ENCODE data around the gene UTP11.

UTP11 gene

GRCh38 chr1:37997256-37998088 is 15.1 kb upstream of the UTP11 start:
- Histone ChIP-seq H3K4me1 (ENCODE audit: control extremely low read depth in 1 of 4, control insufficient read depth in 4 of 4, insufficient read depth in 4 of 4, low read length in 3 of 4) (peaks cover 13 to 77% (median 73%) of the 10 kb centered on the region in 4 experiments), H3K9me3 (ENCODE audit: control extremely low read depth in 1 of 5, control insufficient read depth in 4 of 5, insufficient read depth in 2 of 5, low read depth in 1 of 5, low read length in 4 of 5) (no peaks in the 10 kb centered on the region), H3K27ac (ENCODE audit: insufficient read depth in 1 of 2, low read depth in 1 of 2, low read length in 2 of 2, poor library complexity in 1 of 2, severe bottlenecking in 2 of 2) (peak overlapping the region in 1 of 2 experiments; percentile 54), H3K36me3 (ENCODE audit: control insufficient read depth in 4 of 4, insufficient read depth in 4 of 4, low read length in 3 of 4) (peaks cover 0 to 49% (median 21%) of the 10 kb centered on the region in 4 experiments), H3K4me3 (ENCODE audit: control insufficient read depth in 1 of 7, extremely low read depth in 1 of 7, insufficient read depth in 4 of 7, low read depth in 2 of 7, low read length in 6 of 7) (no peak overlapping the region), H3K27me3 (replicated peaks in 2 of 5; ENCODE audit: control insufficient read depth in 4 of 5, insufficient read depth in 5 of 5, low read length in 4 of 5) (no peaks in the 10 kb centered on the region)
- DNase-seq, result no peak
- ChIA-PET CTCF (interaction anchor here (16.5 kb wide), 1 partner anchor 22 kb away, joined by 445 read pairs; the partner anchor contains the start of gene UTP11), POLR2A (interaction anchor here (0.6 to 1.2 kb wide), 5 partner anchors 12 to 27 kb away, joined by 3 to 7 read pairs (median 4); partner anchors contain the start of gene UTP11)
- WGBS (ENCODE audit: insufficient coverage), result 96% methylated on average over 24 of the region's 25 CpGs

DNA sequence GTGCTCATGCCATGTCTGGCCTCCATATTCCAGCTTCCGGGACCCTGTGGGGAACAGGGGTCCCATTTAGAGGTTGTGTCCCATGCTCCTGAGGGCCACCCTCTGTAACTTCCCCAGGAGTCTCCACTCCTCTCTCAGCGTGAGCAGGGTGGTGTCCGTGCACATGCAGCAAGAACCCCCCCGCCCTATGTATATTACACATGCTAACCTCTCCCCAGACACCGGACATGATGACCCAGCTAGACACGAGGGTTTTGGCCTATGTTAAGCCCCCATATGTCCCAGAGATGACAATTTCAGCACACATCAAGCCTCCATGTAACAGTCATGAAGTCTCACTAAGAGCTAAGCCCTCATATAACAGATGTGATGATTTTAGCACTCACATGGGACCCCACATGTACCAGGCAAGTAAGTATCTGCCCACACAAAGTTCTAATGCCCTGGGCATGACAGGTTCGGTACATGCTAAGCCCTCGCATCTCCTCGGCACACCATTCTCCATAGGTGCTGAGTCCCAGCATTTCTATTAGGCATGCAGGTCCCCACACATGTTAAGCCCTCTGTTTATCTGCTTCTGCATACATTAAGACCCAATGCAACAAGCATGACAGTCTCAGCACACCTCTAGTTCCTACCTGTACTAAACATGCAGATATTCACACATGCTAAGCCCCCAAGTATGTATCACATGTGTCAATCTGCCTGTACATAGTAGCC is 14.3 kb upstream of the UTP11 start:
- Histone ChIP-seq H3K4me1 (ENCODE audit: control extremely low read depth in 1 of 4, control insufficient read depth in 4 of 4, insufficient read depth in 4 of 4, low read length in 3 of 4) (peaks cover 13 to 83% (median 81%) of the 10 kb centered on the region in 4 experiments), H3K36me3 (ENCODE audit: control insufficient read depth in 4 of 4, insufficient read depth in 4 of 4, low read length in 3 of 4) (peaks cover 0 to 49% (median 21%) of the 10 kb centered on the region in 4 experiments), H3K27me3 (replicated peaks in 2 of 5; ENCODE audit: control insufficient read depth in 4 of 5, insufficient read depth in 5 of 5, low read length in 4 of 5) (no peaks in the 10 kb centered on the region), H3K27ac (ENCODE audit: insufficient read depth in 1 of 2, low read depth in 1 of 2, low read length in 2 of 2, poor library complexity in 1 of 2, severe bottlenecking in 2 of 2) (peak overlapping the region; percentile 12 to 95), H3K4me3 (ENCODE audit: control insufficient read depth in 1 of 7, extremely low read depth in 1 of 7, insufficient read depth in 4 of 7, low read depth in 2 of 7, low read length in 6 of 7) (peak overlapping the region in 1 of 7 experiments; percentile 46), H3K9me3 (ENCODE audit: control extremely low read depth in 1 of 5, control insufficient read depth in 4 of 5, insufficient read depth in 2 of 5, low read depth in 1 of 5, low read length in 4 of 5) (no peaks in the 10 kb centered on the region)
- WGBS (ENCODE audit: insufficient coverage), result 91% methylated on average over 6 of the region's 9 CpGs
- CTCF ChIA-PET, result interaction anchor here (1.2 to 16.5 kb wide), 2 partner anchors 7 to 21 kb away, joined by 3 to 445 read pairs; partner anchors contain the start of gene UTP11
- DNase-seq, result no peak
- POLR2A ChIA-PET, result interaction anchor here (3.8 kb wide), 1 partner anchor 11 kb away, joined by 15 read pairs; no protein-coding TSS in a partner anchor

DNA sequence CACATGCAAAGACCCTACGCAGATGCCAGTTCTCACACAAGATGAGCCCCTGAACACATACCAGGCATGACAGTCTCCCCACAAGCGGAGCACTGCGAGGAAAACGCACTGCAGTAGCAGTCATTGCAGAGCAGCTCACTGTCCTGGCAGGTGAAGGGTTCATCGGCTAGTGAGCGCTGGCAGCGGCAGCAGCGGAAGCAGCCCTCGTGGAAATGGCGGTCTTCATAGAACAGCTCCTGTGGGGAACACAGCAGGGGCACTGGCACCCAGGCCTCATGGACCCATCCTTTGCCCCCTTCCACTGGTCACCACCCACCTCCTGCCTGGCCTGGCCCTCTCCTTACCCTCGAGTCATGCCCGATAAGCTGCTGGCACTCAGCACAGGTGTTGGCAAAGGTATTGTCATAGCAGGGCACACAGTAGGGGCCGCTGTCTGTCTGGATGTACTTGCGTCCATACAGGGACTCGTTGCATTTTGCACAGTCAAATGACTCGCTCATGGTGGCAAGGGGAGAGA is 13.6 kb upstream of the UTP11 start:
- peaks cover 0 to 49% (median 21%) of the 10 kb centered on the region in 4 experiments for H3K36me3 ChIP-seq (ENCODE audit: control insufficient read depth in 4 of 4, insufficient read depth in 4 of 4, low read length in 3 of 4)
- 66% methylated on average over 16 of the region's 16 CpGs for WGBS (ENCODE audit: insufficient coverage)
- H3K27ac ChIP-seq (ENCODE audit: insufficient read depth in 1 of 2, low read depth in 1 of 2, low read length in 2 of 2, poor library complexity in 1 of 2, severe bottlenecking in 2 of 2), result peak overlapping the region; percentile 90 to 95
- H3K9me3 ChIP-seq (ENCODE audit: control extremely low read depth in 1 of 5, control insufficient read depth in 4 of 5, insufficient read depth in 2 of 5, low read depth in 1 of 5, low read length in 4 of 5), result no peaks in the 10 kb centered on the region
- H3K4me1 ChIP-seq (ENCODE audit: control extremely low read depth in 1 of 4, control insufficient read depth in 4 of 4, insufficient read depth in 4 of 4, low read length in 3 of 4), result peaks cover 13 to 90% (median 88%) of the 10 kb centered on the region in 4 experiments
- POLR2A ChIA-PET, result interaction anchor here (3.8 kb wide), 1 partner anchor 10 kb away, joined by 15 read pairs; no protein-coding TSS in a partner anchor
- peak overlapping the region in 3 of 7 experiments; percentile 22 to 56 (median 46) for H3K4me3 ChIP-seq (ENCODE audit: control insufficient read depth in 1 of 7, extremely low read depth in 1 of 7, insufficient read depth in 4 of 7, low read depth in 2 of 7, low read length in 6 of 7)
- no peaks in the 10 kb centered on the region for H3K27me3 ChIP-seq (replicated peaks in 2 of 5; ENCODE audit: control insufficient read depth in 4 of 5, insufficient read depth in 5 of 5, low read length in 4 of 5)
- CTCF ChIA-PET, result interaction anchor here (1.2 to 16.5 kb wide), 2 partner anchors 8 to 20 kb away, joined by 3 to 445 read pairs; partner anchors contain the start of gene UTP11
- no peak for DNase-seq

GRCh38 chr1:37999430-38000232 is 12.9 kb upstream of the UTP11 start:
- H3K4me1 ChIP-seq (ENCODE audit: control extremely low read depth in 1 of 4, control insufficient read depth in 4 of 4, insufficient read depth in 4 of 4, low read length in 3 of 4), result peaks cover 13 to 97% (median 94%) of the 10 kb centered on the region in 4 experiments
- peak; percentile 80 to 90 (median 85) for DNase-seq

GRCh38 chr1:38000233-38000528 is 12.4 kb upstream of the UTP11 start:
- peaks cover 0 to 43% (median 18%) of the 10 kb centered on the region in 4 experiments for H3K36me3 ChIP-seq (ENCODE audit: control insufficient read depth in 4 of 4, insufficient read depth in 4 of 4, low read length in 3 of 4)
- no peaks in the 10 kb centered on the region for H3K9me3 ChIP-seq (ENCODE audit: control extremely low read depth in 1 of 5, control insufficient read depth in 4 of 5, insufficient read depth in 2 of 5, low read depth in 1 of 5, low read length in 4 of 5)
- peaks cover 10 to 93% (median 90%) of the 10 kb centered on the region in 4 experiments for H3K4me1 ChIP-seq (ENCODE audit: control extremely low read depth in 1 of 4, control insufficient read depth in 4 of 4, insufficient read depth in 4 of 4, low read length in 3 of 4)
- 0% methylated on average over 1 of the region's 2 CpGs for WGBS (ENCODE audit: insufficient coverage)
- POLR2A ChIA-PET, result interaction anchor here (1.0 to 3.8 kb wide), 4 partner anchors 9 to 19 kb away, joined by 3 to 17 read pairs (median 9); partner anchors contain the start of gene UTP11
- H3K27me3 ChIP-seq (replicated peaks in 2 of 5; ENCODE audit: control insufficient read depth in 4 of 5, insufficient read depth in 5 of 5, low read length in 4 of 5), result no peaks in the 10 kb centered on the region
- H3K27ac ChIP-seq (ENCODE audit: insufficient read depth in 1 of 2, low read depth in 1 of 2, low read length in 2 of 2, poor library complexity in 1 of 2, severe bottlenecking in 2 of 2), result peak overlapping the region; percentile 90 to 95
- CTCF ChIA-PET, result interaction anchor here (1.6 to 16.5 kb wide), 3 partner anchors 8 to 19 kb away, joined by 4 to 445 read pairs (median 19); partner anchors contain the start of gene UTP11
- DNase-seq, result no peak
- H3K4me3 ChIP-seq (ENCODE audit: control insufficient read depth in 1 of 7, extremely low read depth in 1 of 7, insufficient read depth in 4 of 7, low read depth in 2 of 7, low read length in 6 of 7), result peak overlapping the region in 4 of 7 experiments; percentile 22 to 56 (median 41)

More at GRCh38 chr1:37999430-38000232, 12.9 kb upstream of the UTP11 start:
- peak overlapping the region; percentile 90 to 95 for H3K27ac ChIP-seq (ENCODE audit: insufficient read depth in 1 of 2, low read depth in 1 of 2, low read length in 2 of 2, poor library complexity in 1 of 2, severe bottlenecking in 2 of 2)
- H3K9me3 ChIP-seq (ENCODE audit: control extremely low read depth in 1 of 5, control insufficient read depth in 4 of 5, insufficient read depth in 2 of 5, low read depth in 1 of 5, low read length in 4 of 5), result no peaks in the 10 kb centered on the region
- peaks cover 0 to 48% (median 20%) of the 10 kb centered on the region in 4 experiments for H3K36me3 ChIP-seq (ENCODE audit: control insufficient read depth in 4 of 4, insufficient read depth in 4 of 4, low read length in 3 of 4)
- 0% methylated on average over 7 of the region's 9 CpGs for WGBS (ENCODE audit: insufficient coverage)
- H3K4me3 ChIP-seq (ENCODE audit: control insufficient read depth in 1 of 7, extremely low read depth in 1 of 7, insufficient read depth in 4 of 7, low read depth in 2 of 7, low read length in 6 of 7), result peak overlapping the region in 5 of 7 experiments; percentile 22 to 56 (median 36)
- POLR2A ChIA-PET, result interaction anchor here (1.0 to 3.8 kb wide), 3 partner anchors 10 to 19 kb away, joined by 3 to 17 read pairs (median 15); partner anchors contain the start of gene UTP11
- CTCF ChIA-PET, result interaction anchor here (1.2 to 16.5 kb wide), 4 partner anchors 8 to 19 kb away, joined by 3 to 445 read pairs (median 12); partner anchors contain the start of gene UTP11
- no peaks in the 10 kb centered on the region for H3K27me3 ChIP-seq (replicated peaks in 2 of 5; ENCODE audit: control insufficient read depth in 4 of 5, insufficient read depth in 5 of 5, low read length in 4 of 5)
